Cardiac septum (tissue), 1 donor: Measurements from ENCODE around the gene XRCC4. TPM values are rescaled to one million over a fixed set of nuclear protein-coding genes. Genes with fewer than 3 reads are reported as not detected.
"Not testable (repeated sequence)": the region's sequence is repeated elsewhere in the genome, so short reads cannot be mapped to it uniquely, and the experiment has no call there.

ENCODE experiments used
- DNase-seq: peaks from one replicate; pipeline ENCODE4 v3.0.0-alpha.2; 2020; ENCODE audit warnings: low spot score
- intact Hi-C: fragments of 100-400 bp; cut with DNase I; formaldehyde crosslinking; loops from one replicate; pipeline ENCODE4 v1.14.0; 2022
- total RNA-seq: library from RNA; stranded (reverse); fragmentation: NEBNext Ultra II Directional; extraction: Animal tissue kit (Norgen Biotek cat#: 25700); gene quantifications from one replicate; pipeline ENCODE4 v1.2.1, GENCODE V29; 2021
- donor health status: DM: no; HTN: no; CAD: no.

Gene XRCC4
- total RNA-seq, 1 donor from 2014 or later = 28.8 TPM

GRCh38 chr5:83067377-83067776, 10.0 kb upstream of the XRCC4 start:
- intact Hi-C loops, DNase-seq: not testable (repeated sequence)

- intact Hi-C loops = no loop called here
- DNase-seq = no peak
Measured at GRCh38 chr5:83069096-83069799, 8.1 kb upstream of the XRCC4 start.

- intact Hi-C loops = loop anchor here (5.0 kb wide), 1 partner anchor 34 kb away; no protein-coding TSS in a partner anchor
- no peak for DNase-seq
Measured at GRCh38 chr5:83071286-83072051, 5.9 kb upstream of the XRCC4 start.

- DNase-seq = no peak
- intact Hi-C loops = loop anchor here (5.0 kb wide), 1 partner anchor 36 kb away; no protein-coding TSS in a partner anchor
Measured at GRCh38 chr5:83072966-83073365, 4.4 kb upstream of the XRCC4 start.

GRCh38 chr5:83077662-83078261, 415 bp downstream of the XRCC4 start:
- intact Hi-C loops = no loop called here
- DNase-seq = no peak

GRCh38 chr5:83082750-83083149, 5.4 kb downstream of the XRCC4 start:
- no peak for DNase-seq
- intact Hi-C loops = no loop called here

GRCh38 chr5:83084336-83084735, 7.0 kb downstream of the XRCC4 start:
- intact Hi-C loops = no loop called here
- no peak for DNase-seq

GRCh38 chr5:83085106-83085505, 7.8 kb downstream of the XRCC4 start:
- intact Hi-C loops = no loop called here

GRCh38 chr5:83090169-83090568, 12.8 kb downstream of the XRCC4 start:
- intact Hi-C loops = no loop called here
- DNase-seq = no peak

More at GRCh38 chr5:83085106-83085505, 7.8 kb downstream of the XRCC4 start:
- DNase-seq = no peak

- DNase-seq = no peak
- intact Hi-C loops = no loop called here
Measured at GRCh38 chr5:83092619-83093018, 15.3 kb downstream of the XRCC4 start.

GRCh38 chr5:83093692-83094091, 16.3 kb downstream of the XRCC4 start:
- DNase-seq = no peak
- intact Hi-C loops = no loop called here

- intact Hi-C loops = loop anchor here (5.0 kb wide), 1 partner anchor 307 kb away; no protein-coding TSS in a partner anchor
- no peak for DNase-seq
Measured at GRCh38 chr5:83095163-83095956, 18.0 kb downstream of the XRCC4 start.

- intact Hi-C loops = loop anchor here (5.0 kb wide), 1 partner anchor 306 kb away; no protein-coding TSS in a partner anchor
- no peak for DNase-seq
Measured at GRCh38 chr5:83095957-83096539, 18.7 kb downstream of the XRCC4 start.

- intact Hi-C loops = loop anchor here (5.0 kb wide), 1 partner anchor 306 kb away; no protein-coding TSS in a partner anchor
- DNase-seq = no peak
Measured at GRCh38 chr5:83096660-83097339, 19.5 kb downstream of the XRCC4 start.

GRCh38 chr5:83097689-83098231, 20.4 kb downstream of the XRCC4 start:
- intact Hi-C loops = loop anchor here (5.0 kb wide), 1 partner anchor 305 kb away; no protein-coding TSS in a partner anchor
- DNase-seq = no peak

- intact Hi-C loops = loop anchor here (5.0 kb wide), 1 partner anchor 303 kb away; no protein-coding TSS in a partner anchor
- no peak for DNase-seq
Measured at GRCh38 chr5:83099001-83099400, 21.7 kb downstream of the XRCC4 start.

- no peak for DNase-seq
- intact Hi-C loops = loop anchor here (5.0 kb wide), 1 partner anchor 303 kb away; no protein-coding TSS in a partner anchor
Measured at GRCh38 chr5:83099445-83099844, 22.1 kb downstream of the XRCC4 start.

GRCh38 chr5:83101514-83101913, 24.2 kb downstream of the XRCC4 start:
- DNase-seq = no peak
- intact Hi-C loops = loop anchor here (10.0 kb wide), 1 partner anchor 757 kb away; no protein-coding TSS in a partner anchor
